GM12891 (cell line): ENCODE results near the gene E2F2.

Experiments
- DNase-seq: peaks from one replicate; pipeline ENCODE4 v3.0.0; 2011; ENCODE audit warnings: low spot score; ENCODE audit not compliant: insufficient read length
- FAIRE-seq: peaks from 2 replicates; lab custom pipeline; 2011; peaks lifted over from hg19 to GRCh38; lab: Jason Lieb, UNC
- PAX5 ChIP-seq: IDR thresholded peaks from 2 replicates; pipeline ENCODE4 v1.6.1; 2011; ENCODE audit warnings: low read length, moderate library complexity, mild to moderate bottlenecking; ENCODE audit not compliant: insufficient read depth, severe bottlenecking
- POLR2A ChIP-seq: IDR thresholded peaks from 2 replicates; pipeline ENCODE4 v1.6.1; 2011; ENCODE audit warnings: low read depth, low read length, control low read depth
- POLR2AphosphoS5 ChIP-seq: IDR thresholded peaks from 2 replicates; pipeline ENCODE4 v1.6.1; 2011; ENCODE audit warnings: low read depth, low read length, control low read depth
- POU2F2 ChIP-seq: IDR thresholded peaks from 2 replicates; pipeline ENCODE4 v1.6.1; 2011; ENCODE audit warnings: low read depth, mild to moderate bottlenecking, control low read depth, low read length, moderate library complexity
- SPI1 ChIP-seq: IDR thresholded peaks from 2 replicates; pipeline ENCODE4 v1.6.1; 2011; ENCODE audit warnings: low read depth, low read length, control low read depth
- TAF1 ChIP-seq: IDR thresholded peaks from 2 replicates; pipeline ENCODE4 v1.6.1; 2011; ENCODE audit warnings: low read depth, low read length, control low read depth

The E2F2 gene

GRCh38 chr1:23537296-23537973 is 6.4 kb upstream of the E2F2 start:
- no peak for TF ChIP-seq PAX5
- TF ChIP-seq POLR2A, result no peak
- TF ChIP-seq POLR2AphosphoS5, result no peak
- no peak for TF ChIP-seq SPI1
- TF ChIP-seq POU2F2, result no peak
- no peak for TF ChIP-seq TAF1
- DNase-seq (no peak), FAIRE-seq (no peak)

GRCh38 chr1:23533246-23534023 is 2.4 kb upstream of the E2F2 start:
- DNase-seq, result no peak
- no peak for TF ChIP-seq SPI1
- no peak for TF ChIP-seq POU2F2
- no peak for TF ChIP-seq POLR2A
- TF ChIP-seq PAX5, result no peak
- TF ChIP-seq POLR2AphosphoS5, result no peak
- no peak for TF ChIP-seq TAF1
- FAIRE-seq, result peak; percentile 26

- no peak for DNase-seq
- TF ChIP-seq SPI1 (no peak), TAF1 (no peak), PAX5 (no peak), POU2F2 (no peak), POLR2A (no peak)
- FAIRE-seq, result no peak
Observed at GRCh38 chr1:23531562-23532094, 595 bp upstream of the E2F2 start.

GRCh38 chr1:23530087-23530746 is 816 bp downstream of the E2F2 start:
- TF ChIP-seq POLR2AphosphoS5, result no peak
- no peak for TF ChIP-seq POLR2A
- no peak for TF ChIP-seq PAX5
- TF ChIP-seq POU2F2, result no peak
- no peak for TF ChIP-seq TAF1
- TF ChIP-seq SPI1, result no peak
- DNase-seq (no peak), FAIRE-seq (no peak)

GRCh38 chr1:23529146-23530086 is 1.6 kb downstream of the E2F2 start:
- no peak for TF ChIP-seq PAX5
- TF ChIP-seq POLR2AphosphoS5, result no peak
- TF ChIP-seq SPI1, result no peak
- no peak for FAIRE-seq
- DNase-seq, result no peak

GRCh38 chr1:23528250-23528978 is 2.6 kb downstream of the E2F2 start:
- FAIRE-seq, result peak; percentile 88
- TF ChIP-seq SPI1 (no peak), POLR2A (no peak), PAX5 (no peak), POLR2AphosphoS5 (no peak), TAF1 (no peak), POU2F2 (no peak)
- no peak for DNase-seq

- FAIRE-seq (no peak), DNase-seq (no peak)
- no peak for TF ChIP-seq SPI1
Observed at GRCh38 chr1:23527900-23528249, 3.2 kb downstream of the E2F2 start.

GRCh38 chr1:23527366-23527765 is 3.7 kb downstream of the E2F2 start:
- DNase-seq, result no peak
- no peak for TF ChIP-seq POLR2AphosphoS5
- no peak for TF ChIP-seq POLR2A
- no peak for TF ChIP-seq PAX5
- no peak for TF ChIP-seq SPI1
- TF ChIP-seq TAF1, result no peak
- no peak for TF ChIP-seq POU2F2
- no peak for FAIRE-seq
